WERI-Rb-1 (cell line): ENCODE results near the gene KIF1B.
"Not testable (repeated sequence)": the region's sequence is repeated elsewhere in the genome, so short reads cannot be mapped to it uniquely, and the experiment has no call there.

Experiments
- DNase-seq: peaks from one replicate; pipeline ENCODE4 v3.0.0-alpha.2; 2020
- H3K27ac ChIP-seq: fragments of 250-450 bp; sonication (Bioruptor Pico); 2 replicates; pipeline ENCODE4 v1.5.1; 2020; ENCODE audit warnings: mild to moderate bottlenecking, moderate library complexity
- H3K27me3 ChIP-seq: fragments of 250-450 bp; sonication (Bioruptor Pico); 2 replicates; pipeline ENCODE4 v1.5.1; 2021; ENCODE audit warnings: mild to moderate bottlenecking, low read depth, moderate library complexity; ENCODE audit not compliant: insufficient read depth, severe bottlenecking
- H3K36me3 ChIP-seq: fragments of 250-450 bp; sonication (Bioruptor Pico); 2 replicates; pipeline ENCODE4 v1.5.1; 2020; ENCODE audit warnings: mild to moderate bottlenecking, moderate library complexity
- H3K4me3 ChIP-seq: 2 replicates; pipeline ENCODE4 v1.5.1; 2011; ENCODE audit warnings: low read depth, mild to moderate bottlenecking, control low read depth, low read length
- H3K9me3 ChIP-seq: fragments of 250-450 bp; sonication (Bioruptor Pico); 2 replicates; pipeline ENCODE4 v1.5.1; 2021; ENCODE audit warnings: mild to moderate bottlenecking, moderate library complexity; ENCODE audit not compliant: severe bottlenecking
- CTCF ChIP-seq: IDR thresholded peaks from 2 replicates; pipeline ENCODE4 v1.5.1; 2011; ENCODE audit warnings: low read depth, mild to moderate bottlenecking, control low read depth, inconsistent platforms, low read length

The KIF1B gene

DNA sequence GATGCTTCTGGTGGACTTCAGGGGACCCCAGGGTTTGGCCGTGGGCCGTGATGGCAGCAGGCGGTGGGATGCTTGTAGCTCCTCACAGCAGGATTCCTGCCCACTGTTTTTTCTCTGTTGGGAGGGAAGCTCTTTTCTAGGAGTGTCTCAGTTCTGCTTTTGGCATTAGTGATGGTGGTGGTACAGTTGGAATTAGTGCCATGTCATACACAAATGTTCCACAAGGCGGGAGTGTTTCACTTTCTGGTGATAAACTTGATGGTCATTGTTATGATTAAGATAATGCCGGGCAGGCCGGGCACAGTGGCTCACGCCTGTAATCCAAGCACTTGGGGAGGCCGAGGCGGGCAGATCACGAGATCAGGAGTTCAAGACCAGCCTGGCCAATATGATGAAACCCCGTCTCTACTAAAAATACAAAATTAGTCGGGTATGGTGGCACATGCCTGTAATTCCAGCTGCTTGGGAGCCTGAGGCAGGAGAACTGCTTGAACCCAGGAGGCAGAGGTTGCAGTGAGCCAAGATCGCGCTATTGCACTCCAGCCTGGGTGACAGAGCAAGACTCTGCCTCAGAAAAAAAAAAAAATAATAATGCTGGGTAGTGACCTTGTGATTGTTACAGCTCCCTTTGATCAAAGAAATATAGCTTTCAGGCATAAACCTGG, 167.1 kb downstream of the KIF1B start:
- not testable (repeated sequence) for H3K9me3 ChIP-seq, H3K27ac ChIP-seq, H3K27me3 ChIP-seq, H3K4me3 ChIP-seq
- peaks cover 81% of the 10 kb centered on the region for H3K36me3 ChIP-seq
- DNase-seq: peak; percentile 73
- TF ChIP-seq CTCF: peak; percentile 68

DNA sequence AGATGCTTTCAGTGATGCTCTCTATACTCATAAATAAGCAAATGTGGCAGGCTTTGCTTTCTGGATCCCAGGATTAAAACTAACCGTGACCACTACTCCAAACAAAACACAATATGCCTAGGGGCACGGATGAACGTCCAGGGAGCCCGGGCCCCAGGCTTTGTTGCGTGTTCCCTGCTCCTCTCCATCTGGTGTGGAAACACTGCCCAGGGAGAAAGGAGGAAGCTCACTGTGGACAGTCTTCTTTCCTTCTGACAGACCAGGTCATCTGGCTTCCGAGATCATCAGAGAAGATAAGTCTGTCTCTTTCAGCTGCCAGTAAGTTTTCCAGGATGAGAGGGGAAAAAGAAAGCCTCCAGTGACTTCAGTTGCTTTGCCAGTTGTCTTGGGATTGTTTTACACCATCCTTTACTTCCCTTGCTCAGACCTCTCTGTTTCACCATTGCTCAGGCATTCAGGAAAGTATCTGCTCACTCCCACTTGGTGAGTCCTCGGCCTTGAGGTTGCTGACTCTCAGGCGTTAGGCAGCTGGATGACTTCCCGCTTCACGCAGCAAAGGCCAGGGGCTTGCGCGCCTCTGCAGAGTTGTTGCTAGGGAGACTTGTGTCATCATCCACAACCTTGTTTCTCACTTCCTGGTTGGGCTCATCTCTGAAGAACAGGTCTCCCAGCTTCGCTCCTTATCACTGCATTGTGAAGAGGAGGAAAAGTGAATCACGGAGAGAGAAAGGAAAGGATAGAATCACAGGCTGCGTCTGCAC, 167.9 kb downstream of the KIF1B start:
- no peak for DNase-seq
- Histone ChIP-seq H3K4me3 (no peak overlapping the region), H3K36me3 (peaks cover 85% of the 10 kb centered on the region), H3K9me3 (no peaks in the 10 kb centered on the region), H3K27me3 (no peaks in the 10 kb centered on the region), H3K27ac (no peak overlapping the region)
- TF ChIP-seq CTCF: no peak

DNA sequence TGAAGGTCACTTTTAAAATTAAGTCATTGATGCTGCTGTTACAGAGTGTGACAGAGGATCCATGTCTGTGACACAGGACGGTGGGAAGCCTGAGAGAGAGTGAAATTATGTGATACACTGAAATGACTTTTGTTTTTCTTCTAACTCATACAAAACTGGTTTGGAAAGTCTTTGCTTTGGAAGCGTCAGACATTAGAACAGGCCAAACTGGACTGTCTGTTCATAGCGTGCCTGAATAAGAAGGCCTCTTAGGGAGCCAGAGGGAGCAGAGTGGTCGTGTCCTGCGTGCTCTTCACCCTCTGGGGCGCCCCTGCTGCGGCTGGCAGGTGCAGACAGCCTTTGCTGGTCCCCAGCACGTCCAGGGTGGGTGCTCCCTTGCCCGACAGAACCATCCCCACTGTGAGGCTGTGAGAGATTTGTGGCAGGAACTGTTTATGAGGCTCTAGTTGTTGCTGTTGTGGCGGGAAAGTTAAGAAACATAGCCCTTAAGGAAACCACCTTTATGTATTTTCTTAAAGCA, 168.8 kb downstream of the KIF1B start:
- H3K27ac ChIP-seq: no peak overlapping the region
- H3K36me3 ChIP-seq: peaks cover 77% of the 10 kb centered on the region
- no peak for TF ChIP-seq CTCF

GRCh38 chr1:10379676-10380075, 169.3 kb downstream of the KIF1B start:
- no peaks in the 10 kb centered on the region for H3K27me3 ChIP-seq
- no peak for DNase-seq
- no peak overlapping the region for H3K4me3 ChIP-seq
- H3K36me3 ChIP-seq: peaks cover 72% of the 10 kb centered on the region
- no peaks in the 10 kb centered on the region for H3K9me3 ChIP-seq
- no peak for TF ChIP-seq CTCF
- H3K27ac ChIP-seq: no peak overlapping the region

More for the DNA sequence above, 168.8 kb downstream of the KIF1B start:
- no peak overlapping the region for H3K4me3 ChIP-seq
- no peaks in the 10 kb centered on the region for H3K9me3 ChIP-seq
- no peak for DNase-seq
- H3K27me3 ChIP-seq: no peaks in the 10 kb centered on the region

- DNase-seq: no peak
- Histone ChIP-seq H3K4me3 (no peak overlapping the region), H3K27me3 (no peaks in the 10 kb centered on the region), H3K9me3 (no peaks in the 10 kb centered on the region), H3K27ac (no peak overlapping the region), H3K36me3 (peaks cover 67% of the 10 kb centered on the region)
- no peak for TF ChIP-seq CTCF
These were observed 170.4 kb downstream of the KIF1B start for GRCh38 chr1:10380594-10381275.
